ENCODE data around the gene KIAA1549.

KIAA1549 gene

DNA sequence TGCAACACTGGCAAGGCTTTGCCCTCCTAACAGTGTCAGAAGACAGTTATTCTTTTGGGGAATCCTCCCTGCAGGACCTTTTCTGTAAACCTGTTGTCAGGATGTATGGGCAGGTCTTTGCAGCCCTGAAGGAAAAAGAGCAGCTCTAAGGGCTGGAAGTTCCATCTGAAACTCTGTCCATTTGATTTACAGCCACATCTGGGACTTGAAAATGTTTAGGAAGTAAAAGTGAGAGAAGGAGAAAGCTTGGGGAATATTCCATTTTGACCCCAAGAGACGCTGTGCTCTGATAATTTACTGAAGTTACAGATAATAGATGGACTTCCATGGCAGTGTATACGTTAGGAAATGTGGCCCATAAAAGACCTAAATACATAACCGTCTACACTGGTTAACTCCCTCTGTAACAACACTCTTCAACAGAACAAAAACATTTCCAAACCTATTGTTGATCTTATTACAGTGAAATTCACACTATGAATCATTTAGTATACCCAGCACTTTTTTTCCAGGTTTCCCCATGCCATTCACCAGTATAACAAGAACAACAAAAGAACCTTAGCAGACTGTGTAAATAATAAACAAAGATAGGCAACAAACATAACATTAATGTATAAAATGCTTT, 89.1 kb downstream of the KIAA1549 start:
- DNase-seq: no peak
- in situ Hi-C loops (cut with HindIII; ENCODE audit: low pct_ligation_motif_present, low pct_unique_long_range_greater_than_20kb, low sequenced_read_pairs): no loop called here

DNA sequence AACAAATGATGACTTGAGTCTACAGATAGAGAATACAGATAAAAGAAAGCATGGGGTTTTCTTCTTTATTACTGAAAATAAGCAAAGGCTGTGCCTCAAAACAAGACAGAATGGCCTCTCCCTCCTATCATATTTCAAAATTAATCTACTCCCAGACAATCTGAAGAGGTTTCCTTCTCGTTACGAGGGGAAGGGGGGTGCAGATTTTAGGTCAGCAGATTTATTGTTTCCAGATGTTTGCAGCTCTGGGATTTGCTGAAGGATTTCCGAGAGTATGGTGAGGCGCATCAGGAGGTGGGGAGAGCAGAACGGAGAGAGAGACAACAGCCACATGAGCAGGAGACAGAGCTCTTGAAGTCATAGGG, 89.8 kb downstream of the KIAA1549 start:
- no peak for DNase-seq
- in situ Hi-C loops (cut with HindIII; ENCODE audit: low pct_ligation_motif_present, low pct_unique_long_range_greater_than_20kb, low sequenced_read_pairs): no loop called here

- in situ Hi-C loops (cut with HindIII; ENCODE audit: low pct_ligation_motif_present, low pct_unique_long_range_greater_than_20kb, low sequenced_read_pairs): no loop called here
- DNase-seq: no peak
Observed at GRCh38 chr7:138890499-138891445, 90.4 kb downstream of the KIAA1549 start.

- in situ Hi-C loops (cut with HindIII; ENCODE audit: low pct_ligation_motif_present, low pct_unique_long_range_greater_than_20kb, low sequenced_read_pairs): no loop called here
- no peak for DNase-seq
Observed at GRCh38 chr7:138889582-138890498, 91.3 kb downstream of the KIAA1549 start.

GRCh38 chr7:138887872-138888656, 93.1 kb downstream of the KIAA1549 start:
- DNase-seq: no peak
- in situ Hi-C loops (cut with HindIII; ENCODE audit: low pct_ligation_motif_present, low pct_unique_long_range_greater_than_20kb, low sequenced_read_pairs): no loop called here

DNA sequence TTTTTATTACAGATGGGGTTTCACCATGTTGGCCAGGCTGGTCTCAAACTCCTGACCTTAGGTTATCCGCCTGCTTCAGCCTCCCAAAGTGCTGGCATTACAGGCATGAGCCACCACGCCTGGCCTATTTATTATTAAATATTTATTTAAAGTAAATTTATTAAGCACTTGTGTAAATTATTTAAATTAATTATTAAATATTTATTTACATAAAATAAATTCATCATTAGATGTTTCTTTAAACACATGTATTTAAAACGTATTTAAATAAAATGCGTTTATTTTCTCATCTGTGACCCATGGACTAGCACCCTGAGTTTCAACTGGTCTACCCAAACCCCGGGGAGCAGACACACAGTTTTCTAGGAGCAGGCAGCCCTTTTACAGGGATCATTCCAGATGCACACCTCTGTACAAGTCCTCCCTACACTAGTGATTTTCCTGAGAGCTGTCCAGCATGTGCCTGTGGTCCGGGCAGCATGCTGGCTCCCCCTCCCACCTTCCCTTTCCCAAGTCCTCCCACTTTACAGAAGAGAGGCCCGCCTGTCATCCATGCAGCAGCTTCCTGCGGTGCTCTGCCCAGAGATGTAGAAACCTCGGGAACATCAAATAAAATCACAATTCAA, 94.0 kb downstream of the KIAA1549 start:
- no peak for DNase-seq
- in situ Hi-C loops (cut with HindIII; ENCODE audit: low pct_ligation_motif_present, low pct_unique_long_range_greater_than_20kb, low sequenced_read_pairs): no loop called here

DNA sequence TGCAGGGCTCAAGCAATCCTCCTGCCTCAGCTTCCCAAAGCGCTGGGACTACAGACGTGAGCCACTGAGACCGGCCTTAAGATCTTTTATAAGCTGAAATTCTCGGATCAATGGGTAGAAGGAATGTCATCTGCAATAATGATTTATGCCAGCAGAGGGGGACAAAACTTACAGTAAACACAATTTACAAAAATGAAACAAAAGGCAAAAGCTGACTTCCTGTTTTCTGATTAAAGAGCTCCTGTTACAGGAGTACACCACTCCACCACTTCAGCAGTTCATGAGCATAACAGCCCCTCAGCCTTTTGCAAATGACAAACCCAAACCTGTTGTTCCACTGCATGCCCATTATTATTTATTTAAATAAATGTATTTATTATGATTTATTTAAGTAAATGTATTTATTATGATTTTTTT, 94.7 kb downstream of the KIAA1549 start:
- peak; percentile 88 for DNase-seq
- in situ Hi-C loops (cut with HindIII; ENCODE audit: low pct_ligation_motif_present, low pct_unique_long_range_greater_than_20kb, low sequenced_read_pairs): no loop called here

DNA sequence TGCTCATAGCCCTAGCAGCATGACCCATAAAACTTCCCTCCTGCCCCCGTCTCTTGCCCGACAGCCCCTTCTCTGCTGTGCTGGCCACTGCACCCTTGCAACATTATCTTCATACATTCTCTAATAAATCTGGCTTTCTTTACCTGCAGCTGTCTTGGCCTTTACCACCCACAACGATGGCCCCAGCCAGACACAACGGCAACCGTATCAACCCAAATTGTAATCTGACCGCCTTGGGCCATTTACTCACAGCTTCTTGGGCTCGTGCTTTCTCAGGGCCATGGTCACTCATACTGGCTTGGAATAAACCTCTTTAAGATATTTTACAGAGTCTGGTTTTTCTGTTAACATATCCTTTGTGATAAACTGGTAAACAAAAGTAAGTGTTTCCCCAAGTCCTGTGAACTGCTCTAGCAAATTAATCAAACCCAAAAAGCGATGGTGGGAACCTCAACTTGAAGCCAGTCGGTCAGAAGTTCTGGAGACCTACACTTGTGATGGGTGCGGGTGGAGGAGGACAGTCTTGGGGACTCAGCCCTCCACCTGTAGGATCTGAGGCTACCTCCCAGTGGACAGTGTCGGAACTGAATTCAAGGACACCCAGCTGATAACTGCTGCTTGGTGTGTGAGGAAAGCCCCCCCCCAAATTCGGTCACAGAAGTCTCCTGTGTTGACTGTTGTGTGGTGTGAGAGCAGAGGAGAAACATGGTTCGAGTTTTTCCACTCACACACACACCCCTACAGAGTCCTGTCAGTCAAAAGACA, 95.6 kb downstream of the KIAA1549 start:
- in situ Hi-C loops (cut with HindIII; ENCODE audit: low pct_ligation_motif_present, low pct_unique_long_range_greater_than_20kb, low sequenced_read_pairs): no loop called here
- no peak for DNase-seq

DNA sequence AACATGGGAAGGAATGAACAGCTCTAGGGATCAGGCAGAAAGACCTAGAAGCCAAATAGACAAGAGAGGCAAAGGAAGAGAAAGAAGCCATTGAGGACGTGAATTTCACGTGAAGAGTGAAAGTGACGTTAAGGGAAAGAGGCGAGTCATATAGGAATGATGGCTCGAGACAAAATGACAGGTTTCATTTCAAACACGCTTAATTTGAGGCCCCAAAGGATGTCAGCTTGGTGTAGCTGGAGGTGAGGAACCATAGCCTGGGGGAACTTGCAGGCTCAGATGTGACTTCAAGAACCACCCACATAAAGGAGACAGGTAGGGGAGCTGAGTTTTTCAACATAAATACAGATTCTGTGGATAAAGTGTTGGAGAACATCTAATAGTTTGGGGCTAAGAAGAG, 98.9 kb downstream of the KIAA1549 start:
- DNase-seq: no peak
- in situ Hi-C loops (cut with HindIII; ENCODE audit: low pct_ligation_motif_present, low pct_unique_long_range_greater_than_20kb, low sequenced_read_pairs): no loop called here

- in situ Hi-C loops (cut with HindIII; ENCODE audit: low pct_ligation_motif_present, low pct_unique_long_range_greater_than_20kb, low sequenced_read_pairs): no loop called here
- no peak for DNase-seq
Observed at GRCh38 chr7:138881579-138882188, 99.5 kb downstream of the KIAA1549 start.

DNA sequence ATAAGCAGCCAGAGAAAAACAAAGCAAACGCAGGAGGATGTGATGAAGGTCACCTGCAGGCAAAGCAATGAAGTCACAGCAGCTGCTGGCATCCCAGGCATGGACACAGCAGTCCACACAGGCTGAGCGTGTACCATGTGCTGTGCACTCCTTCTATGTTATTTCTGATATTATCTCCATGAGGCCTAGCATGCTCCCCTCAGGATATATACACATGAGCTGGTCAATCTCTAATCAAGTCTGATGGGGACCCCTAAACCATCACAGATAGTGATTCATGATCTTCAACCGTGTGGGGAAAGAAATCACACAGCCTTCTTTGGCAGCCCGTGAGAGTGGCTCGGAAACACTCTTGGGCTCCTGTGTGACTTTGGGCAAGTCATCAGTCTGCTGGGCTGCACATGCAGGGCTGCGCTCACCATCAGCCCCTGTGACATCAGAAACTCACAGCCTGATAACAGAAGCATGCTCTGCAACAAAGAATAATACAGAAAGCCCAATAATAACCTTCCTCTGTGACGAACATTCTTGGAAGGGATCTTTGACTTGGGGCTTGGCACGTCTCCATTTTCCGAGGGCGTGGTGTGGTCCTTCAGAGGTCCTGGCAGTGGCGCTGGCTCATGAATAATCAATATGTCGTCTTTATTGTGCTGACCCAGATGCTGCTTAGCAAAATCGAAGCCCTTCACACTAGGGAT, 100.2 kb downstream of the KIAA1549 start:
- in situ Hi-C loops (cut with HindIII; ENCODE audit: low pct_ligation_motif_present, low pct_unique_long_range_greater_than_20kb, low sequenced_read_pairs): no loop called here

DNA sequence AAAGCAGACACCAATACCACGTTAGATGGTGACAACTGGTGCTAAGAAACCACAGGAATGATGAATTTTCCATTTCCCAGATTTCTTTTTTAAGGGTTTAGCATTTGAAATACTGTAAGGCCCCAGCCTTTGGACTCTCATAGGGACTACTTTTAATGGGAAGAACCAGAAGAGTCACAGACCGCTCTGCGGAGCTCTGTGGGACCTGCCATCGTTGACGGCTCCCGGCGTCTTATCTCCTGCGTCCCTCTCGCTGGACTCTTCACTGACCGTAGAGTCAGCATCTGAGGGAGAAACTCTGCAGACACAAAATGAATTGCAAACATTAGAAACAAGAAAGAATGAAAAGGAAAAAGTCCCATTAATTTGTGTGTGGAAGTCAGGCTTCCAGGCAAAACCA, 101.8 kb downstream of the KIAA1549 start:
- no peak for DNase-seq
- in situ Hi-C loops (cut with HindIII; ENCODE audit: low pct_ligation_motif_present, low pct_unique_long_range_greater_than_20kb, low sequenced_read_pairs): no loop called here

More for the DNA sequence above, 100.2 kb downstream of the KIAA1549 start:
- DNase-seq: no peak

DNA sequence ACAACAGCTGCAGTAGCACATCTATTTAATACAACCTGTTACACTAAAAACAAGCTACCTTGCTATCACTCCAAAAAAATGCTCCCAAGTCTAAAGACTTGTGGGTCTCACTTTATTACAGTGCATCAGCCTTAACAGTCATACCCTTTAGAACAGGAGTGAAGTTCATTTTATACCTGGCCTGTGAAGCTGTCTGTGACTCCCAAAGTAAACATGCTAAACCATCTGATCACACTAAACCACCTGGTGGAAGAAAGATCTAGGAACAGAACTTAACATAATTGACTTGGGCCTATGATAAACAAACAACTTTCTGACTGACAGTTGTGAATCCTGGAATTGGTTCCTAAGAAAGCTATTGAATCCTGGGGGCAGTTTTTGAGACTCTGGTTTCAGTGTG, 102.3 kb downstream of the KIAA1549 start:
- in situ Hi-C loops (cut with HindIII; ENCODE audit: low pct_ligation_motif_present, low pct_unique_long_range_greater_than_20kb, low sequenced_read_pairs): no loop called here
- no peak for DNase-seq

GRCh38 chr7:138878051-138878450, 103.1 kb downstream of the KIAA1549 start:
- DNase-seq: no peak
- in situ Hi-C loops (cut with HindIII; ENCODE audit: low pct_ligation_motif_present, low pct_unique_long_range_greater_than_20kb, low sequenced_read_pairs): no loop called here

GRCh38 chr7:138876326-138876725, 104.9 kb downstream of the KIAA1549 start:
- in situ Hi-C loops (cut with HindIII; ENCODE audit: low pct_ligation_motif_present, low pct_unique_long_range_greater_than_20kb, low sequenced_read_pairs): no loop called here
- DNase-seq: no peak

GRCh38 chr7:138875794-138876193, 105.4 kb downstream of the KIAA1549 start:
- DNase-seq: peak; percentile 65
- in situ Hi-C loops (cut with HindIII; ENCODE audit: low pct_ligation_motif_present, low pct_unique_long_range_greater_than_20kb, low sequenced_read_pairs): no loop called here
